Loucy (cell line): ENCODE results near the gene KLF9.

Experiments used
- EZH2phosphoT487 ChIP-seq: fragments of 200-600 bp; IDR thresholded peaks from 2 replicates; pipeline ENCODE4 v1.6.1; 2018; ENCODE audit warnings: antibody characterized with exemption, mild to moderate bottlenecking, moderate library complexity, borderline replicate concordance
- TF ChIP-seq, protein P1 (sequence below): fragments of 200-600 bp; sonication (generic); conservative IDR thresholded peaks from 2 replicates; pipeline ENCODE4 v1.5.1; 2014; ENCODE audit warnings: mild to moderate bottlenecking, antibody characterized with exemption, low read length

DNA sequence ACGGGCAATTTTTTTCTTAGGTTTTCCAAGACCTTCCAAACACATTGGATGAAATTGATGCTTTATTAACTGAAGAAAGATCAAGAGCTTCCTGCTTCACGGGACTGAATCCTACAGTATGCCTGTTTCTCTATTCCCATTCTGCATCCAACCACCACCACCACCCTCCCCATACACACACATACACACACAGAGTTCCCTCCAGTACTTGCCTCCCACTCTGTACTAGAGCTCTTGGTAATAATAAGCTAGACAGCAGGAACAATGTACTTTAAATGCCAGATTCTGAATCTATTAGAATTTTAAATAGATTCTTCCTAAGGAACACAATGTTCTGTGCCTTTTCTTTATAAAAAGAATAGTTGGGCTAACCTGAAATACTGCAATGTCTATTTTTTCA lies 67.4 kb downstream of the KLF9 start:
- TF ChIP-seq, protein P1, sequence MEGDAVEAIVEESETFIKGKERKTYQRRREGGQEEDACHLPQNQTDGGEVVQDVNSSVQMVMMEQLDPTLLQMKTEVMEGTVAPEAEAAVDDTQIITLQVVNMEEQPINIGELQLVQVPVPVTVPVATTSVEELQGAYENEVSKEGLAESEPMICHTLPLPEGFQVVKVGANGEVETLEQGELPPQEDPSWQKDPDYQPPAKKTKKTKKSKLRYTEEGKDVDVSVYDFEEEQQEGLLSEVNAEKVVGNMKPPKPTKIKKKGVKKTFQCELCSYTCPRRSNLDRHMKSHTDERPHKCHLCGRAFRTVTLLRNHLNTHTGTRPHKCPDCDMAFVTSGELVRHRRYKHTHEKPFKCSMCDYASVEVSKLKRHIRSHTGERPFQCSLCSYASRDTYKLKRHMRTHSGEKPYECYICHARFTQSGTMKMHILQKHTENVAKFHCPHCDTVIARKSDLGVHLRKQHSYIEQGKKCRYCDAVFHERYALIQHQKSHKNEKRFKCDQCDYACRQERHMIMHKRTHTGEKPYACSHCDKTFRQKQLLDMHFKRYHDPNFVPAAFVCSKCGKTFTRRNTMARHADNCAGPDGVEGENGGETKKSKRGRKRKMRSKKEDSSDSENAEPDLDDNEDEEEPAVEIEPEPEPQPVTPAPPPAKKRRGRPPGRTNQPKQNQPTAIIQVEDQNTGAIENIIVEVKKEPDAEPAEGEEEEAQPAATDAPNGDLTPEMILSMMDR = no peak
- no peak for TF ChIP-seq EZH2phosphoT487
